H1 (cell line): ENCODE results near the gene RTKN2. TPM values are rescaled to one million over a fixed set of nuclear protein-coding genes. Genes with fewer than 3 reads are reported as not detected.

ENCODE experiments used
- CTCF ChIA-PET: fragments of 300-600 bp; sonication (Branson Sonifier 250); formaldehyde crosslinking; loops from one replicate; lab custom pipeline; 2021; ENCODE audit not compliant: partially characterized antibody; lab: Charles Lee
- POLR2A ChIA-PET: fragments of 300-600 bp; sonication (Branson Sonifier 250); formaldehyde crosslinking; loops from one replicate; lab custom pipeline; 2021; ENCODE audit warnings: inconsistent platforms; ENCODE audit not compliant: partially characterized antibody; lab: Charles Lee
- DNase-seq, 2 experiments: peaks; one replicate each; pipeline versions ENCODE4 v3.0.0 to v3.0.0-alpha.2; 2010 to 2022; ENCODE audit warnings: low spot score in 2 of 2, low read depth in 1 of 2, mixed read lengths in 1 of 2
- FAIRE-seq: peaks from 2 replicates; lab custom pipeline; 2011; peaks lifted over from hg19 to GRCh38; lab: Jason Lieb, UNC
- H2AFZ ChIP-seq: 2 replicates; pipeline ENCODE4 v1.8.1; 2012; ENCODE audit warnings: low read length, inconsistent platforms
- H2AK5ac ChIP-seq: 2 replicates; pipeline ENCODE4 v1.6.1; 2013; ENCODE audit warnings: low read depth, low read length
- H2BK120ac ChIP-seq: replicated peaks from 2 replicates; pipeline ENCODE3; 2013; ENCODE audit warnings: low read depth, low read length, inconsistent platforms
- H2BK12ac ChIP-seq: 2 replicates; pipeline ENCODE4 v1.6.1; 2013; ENCODE audit warnings: low read depth, low read length
- H2BK15ac ChIP-seq: 2 replicates; pipeline ENCODE4 v1.6.1; 2013; ENCODE audit warnings: low read length
- H2BK20ac ChIP-seq: 2 replicates; pipeline ENCODE4 v1.6.1; 2013; ENCODE audit warnings: low read length
- H2BK5ac ChIP-seq: 2 replicates; pipeline ENCODE4 v1.6.1; 2013; ENCODE audit warnings: low read depth, low read length
- H3K14ac ChIP-seq: 2 replicates; pipeline ENCODE4 v1.6.1; 2013; ENCODE audit warnings: inconsistent platforms; ENCODE audit not compliant: insufficient read length
- H3K18ac ChIP-seq: 2 replicates; pipeline ENCODE4 v1.6.1; 2013; ENCODE audit warnings: low read length; ENCODE audit errors: extremely low read depth
- H3K23ac ChIP-seq: 2 replicates; pipeline ENCODE4 v1.6.1; 2013; ENCODE audit warnings: inconsistent platforms; ENCODE audit not compliant: insufficient read length
- H3K23me2 ChIP-seq: 2 replicates; pipeline ENCODE4 v1.6.1; 2013; ENCODE audit warnings: low read depth, low read length
- H3K27ac ChIP-seq: 2 replicates; pipeline ENCODE4 v1.6.1; 2011; ENCODE audit warnings: low read depth, low read length, inconsistent platforms
- H3K27me3 ChIP-seq, 4 experiments: replicated peaks in 1 of 4; 1 replicate in 1 of 4; 2 replicates in 3 of 4; pipeline versions ENCODE4 v1.6.1 to v1.8.1; 2011 to 2013; ENCODE audit warnings: low read length in 3 of 4, mild to moderate bottlenecking in 3 of 4, inconsistent platforms in 2 of 4, mixed read lengths in 2 of 4, moderate library complexity in 1 of 4; ENCODE audit not compliant: control insufficient read depth in 3 of 4, insufficient read depth in 3 of 4; ENCODE audit errors: extremely low read depth in 1 of 4
- H3K36me3 ChIP-seq, 4 experiments: 2 replicates each; pipeline versions ENCODE4 v1.6.1 to v1.8.1; 2011 to 2013; ENCODE audit warnings: mild to moderate bottlenecking in 4 of 4, low read length in 3 of 4, moderate library complexity in 2 of 4, control low read depth in 1 of 4, inconsistent platforms in 1 of 4; ENCODE audit not compliant: insufficient read depth in 4 of 4, control insufficient read depth in 2 of 4
- H3K4ac ChIP-seq: replicated peaks from 2 replicates; pipeline ENCODE3; 2013; ENCODE audit warnings: low read length, low read depth, mixed read lengths, inconsistent platforms; ENCODE audit not compliant: insufficient read length
- H3K4me1 ChIP-seq, 4 experiments: replicated peaks in 1 of 4; 1 replicate in 1 of 4; 2 replicates in 3 of 4; pipeline versions ENCODE4 v1.6.1 to v1.8.1; 2011 to 2013; ENCODE audit warnings: low read length in 3 of 4, inconsistent platforms in 2 of 4, mixed read lengths in 1 of 4; ENCODE audit not compliant: insufficient read depth in 4 of 4, control insufficient read depth in 3 of 4
- H3K4me2 ChIP-seq, 2 experiments: 2 replicates each; pipeline versions ENCODE4 v1.6.1 to v1.8.1; 2011 to 2013; ENCODE audit warnings: low read depth in 2 of 2, low read length in 2 of 2, control low read depth in 1 of 2, inconsistent platforms in 1 of 2, mild to moderate bottlenecking in 1 of 2; ENCODE audit not compliant: insufficient read depth in 1 of 2
- H3K4me3 ChIP-seq, 4 experiments: fragments of 200-600, 300-600 bp in 1 of 4; sonication (generic), shearing (Covaris generic), sonication (Bioruptor Twin) in 1 of 4; 2 replicates each; pipeline versions ENCODE4 v1.5.1 to v1.8.1; 2011 to 2016; ENCODE audit warnings: low read length in 4 of 4, low read depth in 3 of 4, control low read depth in 2 of 4, inconsistent platforms in 2 of 4, mild to moderate bottlenecking in 2 of 4, mixed read lengths in 1 of 4, moderate library complexity in 1 of 4; ENCODE audit not compliant: insufficient read depth in 2 of 4; ENCODE audit errors: extremely low read depth in 1 of 4
- H3K56ac ChIP-seq: replicated peaks from 2 replicates; pipeline ENCODE3; 2013; ENCODE audit warnings: low read depth, mild to moderate bottlenecking, mixed read lengths, low read length, inconsistent platforms; ENCODE audit not compliant: insufficient read length
- H3K79me1 ChIP-seq: 2 replicates; pipeline ENCODE4 v1.6.1; 2013; ENCODE audit warnings: low read depth, low read length, control low read depth
- H3K79me2 ChIP-seq, 2 experiments: 2 replicates each; pipeline versions ENCODE4 v1.6.1 to v1.8.1; 2012 to 2013; ENCODE audit warnings: low read length in 2 of 2, mild to moderate bottlenecking in 2 of 2, inconsistent platforms in 1 of 2; ENCODE audit not compliant: insufficient read depth in 2 of 2, control insufficient read depth in 1 of 2
- H3K9ac ChIP-seq, 4 experiments: replicated peaks in 1 of 4; 1 replicate in 1 of 4; 2 replicates in 3 of 4; pipeline versions ENCODE4 v1.6.1 to v1.8.1; 2011 to 2013; ENCODE audit warnings: low read depth in 3 of 4, low read length in 3 of 4, control low read depth in 2 of 4, mild to moderate bottlenecking in 2 of 4, moderate library complexity in 2 of 4, inconsistent platforms in 1 of 4; ENCODE audit errors: extremely low read depth in 1 of 4
- H3K9me3 ChIP-seq, 2 experiments: 2 replicates each; pipeline versions ENCODE4 v1.6.1 to v1.8.1; 2012 to 2013; ENCODE audit warnings: mild to moderate bottlenecking in 2 of 2, moderate library complexity in 2 of 2, control low read depth in 1 of 2, inconsistent platforms in 1 of 2, low read depth in 1 of 2, low read length in 1 of 2, mixed read lengths in 1 of 2; ENCODE audit not compliant: insufficient read depth in 2 of 2
- H4K20me1 ChIP-seq, 2 experiments: replicated peaks in 1 of 2; 2 replicates each; pipeline versions ENCODE3 to v1.8.1; 2011 to 2013; ENCODE audit warnings: inconsistent platforms in 2 of 2, low read length in 2 of 2, mild to moderate bottlenecking in 1 of 2; ENCODE audit not compliant: insufficient read depth in 2 of 2, control insufficient read depth in 1 of 2
- H4K5ac ChIP-seq: 2 replicates; pipeline ENCODE4 v1.6.1; 2013; ENCODE audit warnings: low read length, low read depth, mixed read lengths, inconsistent platforms; ENCODE audit not compliant: insufficient read length
- H4K8ac ChIP-seq: 2 replicates; pipeline ENCODE4 v1.8.0; 2013; ENCODE audit warnings: mild to moderate bottlenecking, moderate library complexity, low read length, inconsistent platforms; ENCODE audit not compliant: insufficient read depth; ENCODE audit errors: extremely low read depth
- H4K91ac ChIP-seq: replicated peaks from 2 replicates; pipeline ENCODE3; 2013; ENCODE audit warnings: low read length, mixed read lengths, inconsistent platforms; ENCODE audit not compliant: insufficient read length
- CBX8 ChIP-seq: fragments of 300-800, 300-1000 bp; sonication (generic); IDR thresholded peaks from 2 replicates; pipeline ENCODE4 v1.7.1; 2016; ENCODE audit warnings: low read depth, low read length, borderline replicate concordance
- CREB1 ChIP-seq: IDR thresholded peaks from 2 replicates; pipeline ENCODE4 v1.6.1; 2012; ENCODE audit warnings: inconsistent platforms
- FOSL1 ChIP-seq: IDR thresholded peaks from 2 replicates; pipeline ENCODE4 v1.6.1; 2011; ENCODE audit warnings: mild to moderate bottlenecking, low read depth, low read length, moderate library complexity; ENCODE audit not compliant: insufficient read depth
- HDAC2 ChIP-seq, 2 experiments: fragments of 300-600 bp in 1 of 2; sonication (generic) in 1 of 2; IDR thresholded peaks; 2 replicates each; pipeline ENCODE4 v1.6.1; 2011 to 2012; ENCODE audit warnings: low read depth in 2 of 2, low read length in 2 of 2, mild to moderate bottlenecking in 2 of 2, moderate library complexity in 2 of 2, borderline replicate concordance in 1 of 2, inconsistent platforms in 1 of 2
- HDAC6 ChIP-seq: IDR thresholded peaks from one replicate; pipeline ENCODE4 v1.7.1; 2012; ENCODE audit warnings: low read depth, mild to moderate bottlenecking, inconsistent platforms, low read length, moderate library complexity
- KDM5A ChIP-seq: fragments of 200-600 bp; IDR thresholded peaks from 2 replicates; pipeline ENCODE4 v1.7.1; 2012; ENCODE audit warnings: mild to moderate bottlenecking, low read length, inconsistent platforms, mixed read lengths
- NRF1 ChIP-seq: IDR thresholded peaks from 2 replicates; pipeline ENCODE4 v1.6.1; 2011; ENCODE audit warnings: mild to moderate bottlenecking, low read depth, low read length, improper control_type of control experiment
- SAP30 ChIP-seq: fragments of 300-600 bp; sonication (generic); IDR thresholded peaks from 2 replicates; pipeline ENCODE4 v1.7.1; 2012; ENCODE audit warnings: low read length, moderate library complexity, mild to moderate bottlenecking, inconsistent platforms; ENCODE audit not compliant: insufficient read depth, insufficient replicate concordance
- SUZ12 ChIP-seq: fragments of 200-600 bp; sonication (generic); IDR thresholded peaks from 2 replicates; pipeline ENCODE4 v1.6.1; 2012; ENCODE audit warnings: mild to moderate bottlenecking, inconsistent platforms, low read length, moderate library complexity, mixed read lengths
- TCF12 ChIP-seq: IDR thresholded peaks from 2 replicates; pipeline ENCODE4 v1.6.1; 2011; ENCODE audit warnings: low read depth, mild to moderate bottlenecking, low read length
- TEAD4 ChIP-seq: IDR thresholded peaks from 2 replicates; pipeline ENCODE4 v1.6.1; 2012; ENCODE audit warnings: low read depth, low read length, inconsistent platforms, mixed read lengths
- YY1 ChIP-seq: IDR thresholded peaks from 2 replicates; pipeline ENCODE4 v1.6.1; 2011; ENCODE audit warnings: low read depth, mild to moderate bottlenecking, low read length
- WGBS, 2 experiments: shearing (Covaris generic) in 1 of 2; methylation state at CpG; one replicate each; pipeline versions ENCODE4 v1.1.6 to v1.1.7; 2013 to 2015; ENCODE audit warnings: low lambda C conversion rate in 2 of 2, mixed read lengths in 2 of 2, inconsistent platforms in 1 of 2, low coverage in 1 of 2, missing lambda C conversion rate in 1 of 2; ENCODE audit not compliant: insufficient replicate concordance in 2 of 2, insufficient coverage in 1 of 2, insufficient read length in 1 of 2; ENCODE audit errors: extremely low coverage in 1 of 2, missing lambda C conversion rate in 1 of 2; 5-methylcytosine and 5-hydroxymethylcytosine counted together
- polyA plus RNA-seq, 7 experiments: library from polyadenylated mRNA; depleted of rRNA in 3 of 7; stranded (reverse) in 5 of 7; unstranded in 2 of 7; fragments of >200 nt in 5 of 7; fragments of 200-250 nt in 2 of 7; gene quantifications; 1 replicate in 5 of 7; 2 replicates in 1 of 7; 4 replicates in 1 of 7; pipeline versions ENCODE4 v1.2.1 to v1.2.3, GENCODE V29; 2011 to 2013; ENCODE audit warnings: missing spikeins in 2 of 7, mixed read lengths in 2 of 7
- total RNA-seq: library from RNA; stranded (reverse); fragmentation: NEBNext Ultra II Directional; extraction: Animal tissue kit (Norgen Biotek cat#: 25700); gene quantifications from 2 replicates; pipeline ENCODE4 v1.2.1, GENCODE V29; 2021
- TF ChIP-seq, protein P1 (sequence below): IDR thresholded peaks from 2 replicates; pipeline ENCODE4 v1.6.1; 2011; ENCODE audit warnings: low read length, improper control_type of control experiment
- TF ChIP-seq, protein P2 (sequence below): IDR thresholded peaks from 2 replicates; pipeline ENCODE4 v1.6.1; 2012; ENCODE audit warnings: inconsistent platforms

RTKN2 gene
- total and polyA plus RNA-seq, 2 of the 8 experiments (the other 6 are each of a cell fraction or from before 2014, with no cell fraction given): 5.1 to 24.6 TPM

GRCh38 chr10:62199584-62199983, 69.1 kb downstream of the RTKN2 start:
- no peaks in the 10 kb centered on the region for H3K27me3 ChIP-seq
- H3K23ac ChIP-seq: no peak overlapping the region
- no peaks in the 10 kb centered on the region for H3K79me1 ChIP-seq
- H3K9me3 ChIP-seq: no peaks in the 10 kb centered on the region
- no peak overlapping the region for H2AK5ac ChIP-seq
- H4K5ac ChIP-seq: no peak overlapping the region
- H3K27ac ChIP-seq: no peak overlapping the region
- no peak overlapping the region for H4K91ac ChIP-seq
- FAIRE-seq: no peak
- no peaks in the 10 kb centered on the region for H3K79me2 ChIP-seq
- no peak overlapping the region for H3K4ac ChIP-seq
- no peak overlapping the region for H2BK20ac ChIP-seq
- no peak overlapping the region for H3K4me2 ChIP-seq
- H3K4me3 ChIP-seq: no peak overlapping the region
- H2BK120ac ChIP-seq: no peak overlapping the region
- H2BK12ac ChIP-seq: no peak overlapping the region
- H4K20me1 ChIP-seq: no peaks in the 10 kb centered on the region
- H2AFZ ChIP-seq: no peak overlapping the region
- no peak overlapping the region for H3K56ac ChIP-seq
- H2BK5ac ChIP-seq: no peak overlapping the region
- ChIA-PET CTCF (no interaction called here), POLR2A (no interaction called here)
- H3K9ac ChIP-seq: no peak overlapping the region
- no peak overlapping the region for H3K18ac ChIP-seq
- DNase-seq: no peak
- no peak overlapping the region for H3K14ac ChIP-seq
- H3K23me2 ChIP-seq: no peaks in the 10 kb centered on the region
- TF ChIP-seq SUZ12: no peak
- TF ChIP-seq, protein P1, sequence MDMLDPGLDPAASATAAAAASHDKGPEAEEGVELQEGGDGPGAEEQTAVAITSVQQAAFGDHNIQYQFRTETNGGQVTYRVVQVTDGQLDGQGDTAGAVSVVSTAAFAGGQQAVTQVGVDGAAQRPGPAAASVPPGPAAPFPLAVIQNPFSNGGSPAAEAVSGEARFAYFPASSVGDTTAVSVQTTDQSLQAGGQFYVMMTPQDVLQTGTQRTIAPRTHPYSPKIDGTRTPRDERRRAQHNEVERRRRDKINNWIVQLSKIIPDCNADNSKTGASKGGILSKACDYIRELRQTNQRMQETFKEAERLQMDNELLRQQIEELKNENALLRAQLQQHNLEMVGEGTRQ: no peak
- no peak for TF ChIP-seq FOSL1
- no peak for TF ChIP-seq CREB1
- no peak for TF ChIP-seq HDAC2 (IDR thresholded peaks at IDR 0.05; ENCODE audit: borderline replicate concordance in 1 of 2, low read depth in 2 of 2, low read length in 2 of 2)
- TF ChIP-seq KDM5A: no peak
- no peak for TF ChIP-seq TCF12
- no peak for TF ChIP-seq HDAC6
- TF ChIP-seq TEAD4: no peak
- no peak for TF ChIP-seq SAP30
- TF ChIP-seq, protein P2, sequence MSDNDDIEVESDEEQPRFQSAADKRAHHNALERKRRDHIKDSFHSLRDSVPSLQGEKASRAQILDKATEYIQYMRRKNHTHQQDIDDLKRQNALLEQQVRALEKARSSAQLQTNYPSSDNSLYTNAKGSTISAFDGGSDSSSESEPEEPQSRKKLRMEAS: no peak
- no peak for TF ChIP-seq YY1
- no peak for TF ChIP-seq CBX8
- no peak for TF ChIP-seq NRF1
- no peak overlapping the region for H4K8ac ChIP-seq
- 100% methylated on average over 1 of the region's 1 CpG; no CpG with 5 or more reads in 1 of the 2 experiments for WGBS, 2 experiments
- H2BK15ac ChIP-seq: no peak overlapping the region
- H3K36me3 ChIP-seq: peaks cover 0 to 30% (median 5%) of the 10 kb centered on the region in 4 experiments; a peak in 6 of 8 replicates
- H3K4me1 ChIP-seq: no peaks in the 10 kb centered on the region
